NCI-H460 (cell line): Measurements from ENCODE around the gene EXOSC3. TPM values are rescaled to one million over a fixed set of nuclear protein-coding genes. Genes with fewer than 3 reads are reported as not detected.

Experiments
- DNase-seq: peaks from one replicate; pipeline ENCODE4 v3.0.0-alpha.2; 2016; ENCODE audit warnings: low read depth; ENCODE audit errors: extremely low read depth
- total RNA-seq: library from RNA; depleted of rRNA; stranded (reverse); fragments of >200 nt; shearing (Covaris generic); gene quantifications from 2 replicates; pipeline ENCODE4 v1.2.3, GENCODE V29; 2014; rRNA removed

Gene EXOSC3
- total RNA-seq, 1 experiment from 2014 or later: 55.5 TPM

- no peak for DNase-seq
Observed at GRCh38 chr9:37740128-37740527, 44.7 kb downstream of the EXOSC3 start.

GRCh38 chr9:37739222-37739621 is 45.6 kb downstream of the EXOSC3 start:
- DNase-seq: no peak

DNA sequence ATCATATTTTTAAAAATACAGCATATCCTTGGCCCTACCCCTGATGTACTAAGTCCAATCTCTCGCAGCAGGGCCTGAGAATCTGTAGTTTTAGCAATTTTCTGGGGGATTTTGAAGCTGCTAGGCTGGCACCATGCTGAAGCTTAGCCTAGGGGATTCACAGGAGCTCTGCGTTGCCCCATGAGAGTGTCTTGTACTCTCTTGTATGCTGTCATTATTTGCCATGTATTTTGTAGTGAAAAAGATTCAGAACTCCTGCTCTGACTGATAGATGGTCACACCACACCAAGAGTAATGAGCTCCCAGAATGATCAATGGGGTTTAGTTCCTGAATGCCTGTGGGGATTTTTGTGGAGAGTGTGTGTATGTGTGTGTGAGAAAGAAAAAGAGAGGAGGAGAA is 51.9 kb downstream of the EXOSC3 start:
- DNase-seq: no peak

GRCh38 chr9:37732086-37732741 is 52.6 kb downstream of the EXOSC3 start:
- DNase-seq: no peak

GRCh38 chr9:37730839-37731238 is 54.0 kb downstream of the EXOSC3 start:
- no peak for DNase-seq

GRCh38 chr9:37730256-37730655 is 54.6 kb downstream of the EXOSC3 start:
- no peak for DNase-seq

Other genes with a start within 250 kb of the EXOSC3 start
- gene FBXO10, start 208.7 kb downstream of the EXOSC3 start, total RNA-seq: 2.0 and 2.7 TPM in 2 replicates
- 216 and 225 TPM in 2 replicates for gene TOMM5, start 192.5 kb downstream of the EXOSC3 start, total RNA-seq
- not detected in 2 replicates for gene FRMPD1, start 134.1 kb downstream of the EXOSC3 start, total RNA-seq
- 3.9 and 4.5 TPM in 2 replicates for gene TRMT10B, start 31.3 kb downstream of the EXOSC3 start, total RNA-seq
- gene DCAF10, start 15.7 kb upstream of the EXOSC3 start, total RNA-seq: 21.4 and 21.8 TPM in 2 replicates
- gene SLC25A51, start 119.1 kb upstream of the EXOSC3 start, total RNA-seq: 31.8 and 33.0 TPM in 2 replicates